ENCODE data around the gene SLC1A5.

The SLC1A5 gene

DNA sequence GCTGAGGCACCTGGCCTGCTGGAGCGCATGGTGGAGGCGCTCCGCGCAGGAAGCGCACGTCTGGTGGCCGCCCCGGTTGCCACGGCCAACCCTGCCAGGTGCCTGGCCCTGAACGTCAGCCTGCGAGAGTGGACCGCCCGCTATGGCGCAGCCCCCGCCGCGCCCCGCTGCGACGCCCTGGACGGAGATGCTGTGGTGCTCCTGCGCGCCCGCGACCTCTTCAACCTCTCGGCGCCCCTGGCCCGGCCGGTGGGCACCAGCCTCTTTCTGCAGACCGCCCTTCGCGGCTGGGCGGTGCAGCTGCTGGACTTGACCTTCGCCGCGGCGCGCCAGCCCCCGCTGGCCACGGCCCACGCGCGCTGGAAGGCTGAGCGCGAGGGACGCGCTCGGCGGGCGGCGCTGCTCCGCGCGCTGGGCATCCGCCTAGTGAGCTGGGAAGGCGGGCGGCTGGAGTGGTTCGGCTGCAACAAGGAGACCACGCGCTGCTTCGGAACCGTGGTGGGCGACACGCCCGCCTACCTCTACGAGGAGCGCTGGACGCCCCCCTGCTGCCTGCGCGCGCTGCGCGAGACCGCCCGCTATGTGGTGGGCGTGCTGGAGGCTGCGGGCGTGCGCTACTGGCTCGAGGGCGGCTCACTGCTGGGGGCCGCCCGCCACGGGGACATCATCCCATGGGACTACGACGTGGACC, 32.4 kb downstream of the SLC1A5 start:
- H3K4me3 ChIP-seq (ENCODE audit: insufficient read length, low read depth) = no peak overlapping the region
- H3K36me3 ChIP-seq (ENCODE audit: insufficient read depth, insufficient read length, low read length) = peaks cover 38% of the 10 kb centered on the region
- no peak for DNase-seq (ENCODE audit: low read depth, low spot score)
- peaks cover 2% of the 10 kb centered on the region for H3K4me1 ChIP-seq (ENCODE audit: insufficient read depth, insufficient read length)
- H3K9me3 ChIP-seq (ENCODE audit: insufficient read depth, low read length) = no peaks in the 10 kb centered on the region
- no peaks in the 10 kb centered on the region for H3K27me3 ChIP-seq (ENCODE audit: insufficient read depth, insufficient read length)
- TF ChIP-seq SUZ12 (IDR thresholded peaks at IDR 0.05; ENCODE audit: extremely low read depth, insufficient read depth, insufficient read length) (no peak), ZNF274 (IDR thresholded peaks at IDR 0.05; ENCODE audit: low read depth, low read length) (no peak), YY1 (IDR thresholded peaks at IDR 0.05; ENCODE audit: insufficient read depth, insufficient read length) (no peak)
- no peak overlapping the region for H3K9ac ChIP-seq (ENCODE audit: insufficient read length, low read depth)

DNA sequence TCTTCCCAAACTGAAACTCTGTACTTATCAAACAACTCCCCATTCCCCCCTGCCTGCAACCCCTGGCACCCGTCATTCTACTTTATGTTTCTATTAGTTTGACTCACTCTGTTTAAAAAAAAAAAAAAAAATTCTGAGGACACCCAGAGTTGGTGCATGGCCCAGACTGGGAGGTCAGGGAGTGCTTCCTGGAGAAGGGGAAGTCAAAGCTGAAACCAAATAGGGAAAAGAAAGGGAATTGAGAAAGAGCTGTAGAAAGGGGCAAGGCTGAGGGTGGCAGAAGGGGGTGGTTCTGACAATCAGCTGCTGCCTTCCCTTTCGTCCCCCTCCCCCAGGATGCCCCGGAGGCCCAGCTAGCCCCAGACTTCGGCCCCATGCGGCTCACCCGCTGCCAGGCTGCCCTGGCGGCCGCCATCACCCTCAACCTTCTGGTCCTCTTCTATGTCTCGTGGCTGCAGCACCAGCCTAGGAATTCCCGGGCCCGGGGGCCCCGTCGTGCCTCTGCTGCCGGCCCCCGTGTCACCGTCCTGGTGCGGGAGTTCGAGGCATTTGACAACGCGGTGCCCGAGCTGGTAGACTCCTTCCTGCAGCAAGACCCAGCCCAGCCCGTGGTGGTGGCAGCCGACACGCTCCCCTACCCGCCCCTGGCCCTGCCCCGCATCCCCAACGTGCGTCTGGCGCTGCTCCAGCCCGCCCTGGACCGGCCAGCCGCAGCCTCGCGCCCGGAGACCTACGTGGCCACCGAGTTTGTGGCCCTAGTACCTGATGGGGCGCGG, 33.1 kb downstream of the SLC1A5 start:
- no peak for DNase-seq (ENCODE audit: low read depth, low spot score)
- H3K9me3 ChIP-seq (ENCODE audit: insufficient read depth, low read length) = no peaks in the 10 kb centered on the region
- no peak overlapping the region for H3K4me3 ChIP-seq (ENCODE audit: insufficient read length, low read depth)
- no peak overlapping the region for H3K9ac ChIP-seq (ENCODE audit: insufficient read length, low read depth)
- peaks cover 2% of the 10 kb centered on the region for H3K4me1 ChIP-seq (ENCODE audit: insufficient read depth, insufficient read length)
- H3K36me3 ChIP-seq (ENCODE audit: insufficient read depth, insufficient read length, low read length) = peaks cover 43% of the 10 kb centered on the region
- TF ChIP-seq ZNF274 (IDR thresholded peaks at IDR 0.05; ENCODE audit: low read depth, low read length) (no peak), SUZ12 (IDR thresholded peaks at IDR 0.05; ENCODE audit: extremely low read depth, insufficient read depth, insufficient read length) (no peak), YY1 (IDR thresholded peaks at IDR 0.05; ENCODE audit: insufficient read depth, insufficient read length) (no peak)
- no peaks in the 10 kb centered on the region for H3K27me3 ChIP-seq (ENCODE audit: insufficient read depth, insufficient read length)

DNA sequence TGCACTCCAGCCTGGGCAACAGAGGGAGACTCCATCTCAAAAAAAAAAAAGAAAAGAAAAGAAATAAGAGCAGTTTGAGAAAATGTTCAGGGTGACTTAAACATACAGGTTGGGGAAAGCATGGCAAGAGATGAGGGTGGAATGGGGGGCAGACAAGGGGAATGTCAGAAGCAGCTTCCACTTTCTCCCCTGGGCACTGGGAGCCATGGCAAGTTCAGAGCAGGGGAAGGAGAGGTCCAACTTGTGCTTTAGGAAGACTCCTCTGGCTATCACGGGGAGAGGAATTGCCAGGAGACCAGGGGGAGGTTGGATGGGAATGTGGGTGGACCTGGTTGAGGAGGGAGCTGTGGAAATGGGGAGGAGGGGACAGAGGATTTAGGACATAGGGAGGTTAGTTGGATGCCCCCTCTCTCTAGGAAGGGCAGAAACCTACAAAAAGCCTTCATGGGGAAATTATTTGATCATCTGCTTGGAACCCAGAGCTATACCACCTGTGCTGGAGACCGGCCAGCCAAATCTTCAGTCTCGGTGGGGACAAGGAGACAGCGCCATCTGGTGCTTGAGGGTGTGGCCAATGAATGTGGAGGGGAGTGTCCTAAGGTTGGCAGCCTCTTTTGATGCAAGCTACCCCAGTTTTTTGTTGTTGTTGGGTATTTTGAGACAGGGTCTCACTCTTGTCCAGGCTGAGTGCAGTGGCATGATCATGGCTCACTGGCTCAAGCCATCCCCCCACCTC, 34.8 kb downstream of the SLC1A5 start:
- Histone ChIP-seq H3K9ac (ENCODE audit: insufficient read length, low read depth) (no peak overlapping the region), H3K9me3 (ENCODE audit: insufficient read depth, low read length) (no peaks in the 10 kb centered on the region), H3K4me3 (ENCODE audit: insufficient read length, low read depth) (no peak overlapping the region), H3K27me3 (ENCODE audit: insufficient read depth, insufficient read length) (no peaks in the 10 kb centered on the region), H3K36me3 (ENCODE audit: insufficient read depth, insufficient read length, low read length) (peaks cover 52% of the 10 kb centered on the region), H3K4me1 (ENCODE audit: insufficient read depth, insufficient read length) (no peaks in the 10 kb centered on the region)
- TF ChIP-seq SUZ12 (IDR thresholded peaks at IDR 0.05; ENCODE audit: extremely low read depth, insufficient read depth, insufficient read length) = no peak
- no peak for TF ChIP-seq ZNF274 (IDR thresholded peaks at IDR 0.05; ENCODE audit: low read depth, low read length)
- no peak for TF ChIP-seq YY1 (IDR thresholded peaks at IDR 0.05; ENCODE audit: insufficient read depth, insufficient read length)
- DNase-seq (ENCODE audit: low read depth, low spot score) = no peak

DNA sequence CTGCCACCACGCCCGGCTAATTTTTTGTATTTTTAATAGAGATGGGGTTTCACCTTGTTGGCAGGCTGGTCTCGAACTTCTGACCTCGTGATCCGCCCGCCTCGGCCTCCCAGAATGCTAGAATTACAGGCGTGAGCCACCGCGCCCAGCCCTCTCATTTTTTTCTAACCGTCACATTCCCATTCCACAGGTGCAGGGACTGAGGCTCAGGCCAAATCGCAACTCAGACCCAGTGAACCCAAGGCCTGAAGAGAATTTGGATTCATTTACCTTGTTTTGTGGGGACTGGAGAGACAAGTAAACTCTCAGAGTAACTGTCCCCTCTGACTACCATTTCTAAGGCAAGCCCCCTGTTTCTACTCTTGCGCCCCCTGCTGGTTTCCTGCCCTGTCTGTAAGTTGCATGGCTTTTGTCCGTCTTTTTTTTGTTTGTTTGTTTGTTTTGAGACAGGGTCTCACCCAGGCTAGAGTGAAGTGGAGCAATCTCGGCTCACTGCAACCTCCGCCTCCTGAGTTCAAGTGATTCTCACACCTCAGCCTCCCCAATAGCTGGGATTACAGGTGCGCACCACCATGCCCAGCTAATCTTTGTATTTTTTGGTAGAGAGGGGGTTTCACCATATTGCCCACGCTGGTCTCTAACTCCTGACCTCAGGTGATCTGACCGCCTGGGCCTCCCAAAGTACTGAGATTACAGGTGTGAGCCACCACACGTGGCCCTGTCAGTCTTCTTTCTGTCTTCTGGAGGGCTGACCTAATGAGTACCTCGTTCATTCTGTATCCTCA, 39.9 kb downstream of the SLC1A5 start:
- no peak for TF ChIP-seq SUZ12 (IDR thresholded peaks at IDR 0.05; ENCODE audit: extremely low read depth, insufficient read depth, insufficient read length)
- no peak for TF ChIP-seq YY1 (IDR thresholded peaks at IDR 0.05; ENCODE audit: insufficient read depth, insufficient read length)
- TF ChIP-seq ZNF274 (IDR thresholded peaks at IDR 0.05; ENCODE audit: low read depth, low read length) = no peak
- Histone ChIP-seq H3K4me3 (ENCODE audit: insufficient read length, low read depth) (no peak overlapping the region), H3K36me3 (ENCODE audit: insufficient read depth, insufficient read length, low read length) (peaks cover 37% of the 10 kb centered on the region), H3K27me3 (ENCODE audit: insufficient read depth, insufficient read length) (no peaks in the 10 kb centered on the region), H3K4me1 (ENCODE audit: insufficient read depth, insufficient read length) (peaks cover 2% of the 10 kb centered on the region), H3K9me3 (ENCODE audit: insufficient read depth, low read length) (no peaks in the 10 kb centered on the region), H3K9ac (ENCODE audit: insufficient read length, low read depth) (no peak overlapping the region)
- DNase-seq (ENCODE audit: low read depth, low spot score) = no peak

DNA sequence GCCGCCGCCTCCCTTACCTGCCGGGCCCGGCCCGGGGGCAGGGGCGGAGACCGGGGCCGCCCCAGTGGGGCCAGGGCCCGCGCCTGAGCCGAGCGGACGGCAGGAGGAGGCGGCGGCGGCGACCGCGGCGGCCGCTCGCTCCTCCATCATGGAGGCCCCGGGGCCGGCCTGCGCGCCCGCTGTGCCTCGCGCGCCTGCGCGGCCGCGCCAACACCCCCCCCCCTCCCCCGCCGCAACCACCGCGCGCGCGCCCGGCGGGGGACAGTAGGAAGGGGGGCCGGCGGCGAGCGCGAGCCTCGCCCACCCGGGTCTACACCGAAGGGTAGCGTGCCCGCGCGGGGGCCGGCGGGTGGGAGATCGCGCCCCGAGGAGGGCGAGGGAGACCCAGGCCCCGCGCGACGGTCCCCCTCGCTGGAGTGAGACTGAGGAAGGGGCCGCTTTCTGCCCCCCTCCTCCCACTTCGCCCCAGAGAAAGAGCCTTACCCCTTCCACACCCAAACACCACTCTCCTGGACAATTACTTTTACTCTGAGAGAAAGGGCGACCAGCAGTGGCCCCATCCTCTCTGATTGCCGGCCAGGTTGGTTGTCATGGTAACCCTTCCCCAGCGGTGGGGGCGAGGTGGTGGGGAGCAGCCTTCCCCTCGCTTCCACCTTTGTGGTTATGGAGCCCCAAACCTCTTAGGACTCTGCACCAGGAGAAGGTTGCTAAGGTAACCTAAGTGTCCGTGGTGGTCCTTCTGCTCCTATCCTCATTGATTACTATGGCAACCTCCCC, 41.9 kb downstream of the SLC1A5 start, which contains the start of gene STRN4:
Gene STRN4 (minus strand): TSS at position 170 of the 777 bp plus-strand sequence. CDS start 20 bp downstream, at position 150.
- Histone ChIP-seq H3K4me3 (ENCODE audit: insufficient read length, low read depth) (peak within 1 kb of the TSS; percentile 81), H3K36me3 (ENCODE audit: insufficient read depth, insufficient read length, low read length) (peaks cover 41% of the 10 kb centered on the region), H3K4me1 (ENCODE audit: insufficient read depth, insufficient read length) (peaks cover 6% of the 10 kb centered on the region), H3K9me3 (ENCODE audit: insufficient read depth, low read length) (no peaks in the 10 kb centered on the region), H3K27me3 (ENCODE audit: insufficient read depth, insufficient read length) (no peaks in the 10 kb centered on the region), H3K9ac (ENCODE audit: insufficient read length, low read depth) (peak within 1 kb of the TSS; percentile 87)
- TF ChIP-seq ZNF274 (IDR thresholded peaks at IDR 0.05; ENCODE audit: low read depth, low read length) (no peak), SUZ12 (IDR thresholded peaks at IDR 0.05; ENCODE audit: extremely low read depth, insufficient read depth, insufficient read length) (no peak), YY1 (IDR thresholded peaks at IDR 0.05; ENCODE audit: insufficient read depth, insufficient read length) (no peak)
- no peak for DNase-seq (ENCODE audit: low read depth, low spot score)

Measured in NT2/D1 (cell line).